HG03060 (cell line): ENCODE data around the gene SH2D7.

Experiments used
- ATAC-seq: cut with Tn5 transposase; IDR thresholded peaks from one replicate; pipeline ENCODE4 v1.9.1; 2021; ENCODE audit warnings: low read depth, moderate number of reproducible peaks; ENCODE audit not compliant: unreplicated experiment

The SH2D7 gene

GRCh38 chr15:78076231-78077052 lies 15.9 kb upstream of the SH2D7 start:
- no peak for ATAC-seq

- ATAC-seq: no peak
Observed at GRCh38 chr15:78077053-78077870, 15.1 kb upstream of the SH2D7 start, which contains the start of gene TBC1D2B. TBC1D2B (minus strand) TSS chr15:78077711; CDS start chr15:78077652, 59 bp downstream.

- ATAC-seq: no peak
Observed at GRCh38 chr15:78077871-78078210, 14.5 kb upstream of the SH2D7 start.

GRCh38 chr15:78079298-78080087 lies 12.9 kb upstream of the SH2D7 start:
- no peak for ATAC-seq

GRCh38 chr15:78080088-78080460 lies 12.3 kb upstream of the SH2D7 start:
- ATAC-seq: no peak

- no peak for ATAC-seq
Observed at GRCh38 chr15:78082106-78082742, 10.1 kb upstream of the SH2D7 start.

GRCh38 chr15:78082743-78083110 lies 9.6 kb upstream of the SH2D7 start:
- ATAC-seq: no peak

- ATAC-seq: no peak
Observed at GRCh38 chr15:78083186-78083585, 9.2 kb upstream of the SH2D7 start.

GRCh38 chr15:78083687-78084448 lies 8.5 kb upstream of the SH2D7 start:
- no peak for ATAC-seq

GRCh38 chr15:78084449-78084750 lies 8.0 kb upstream of the SH2D7 start:
- ATAC-seq: no peak

- no peak for ATAC-seq
Observed at GRCh38 chr15:78085928-78086327, 6.4 kb upstream of the SH2D7 start.

- no peak for ATAC-seq
Observed at GRCh38 chr15:78087951-78088772, 4.2 kb upstream of the SH2D7 start.

- no peak for ATAC-seq
Observed at GRCh38 chr15:78088773-78089080, 3.6 kb upstream of the SH2D7 start.

- no peak for ATAC-seq
Observed at GRCh38 chr15:78090422-78091063, 1.8 kb upstream of the SH2D7 start.

GRCh38 chr15:78093242-78094020 lies 1.1 kb downstream of the SH2D7 start:
- ATAC-seq: no peak

- ATAC-seq: no peak
Observed at GRCh38 chr15:78097667-78098066, 5.3 kb downstream of the SH2D7 start.

GRCh38 chr15:78098131-78098755 lies 5.9 kb downstream of the SH2D7 start:
- no peak for ATAC-seq

GRCh38 chr15:78100886-78101285 lies 8.5 kb downstream of the SH2D7 start:
- ATAC-seq: no peak
